K562 (cell line): ENCODE measurements around the gene CYTH1. TPM values are rescaled to one million over a fixed set of nuclear protein-coding genes. Genes with fewer than 3 reads are reported as not detected.

Experiments used
- BCOR ChIP-seq: fragments of 450-650 bp; IDR thresholded peaks from 2 replicates; pipeline ENCODE4 v1.6.1; 2016
- BRCA1 ChIP-seq, 2 experiments: fragments of 450-650 bp in 1 of 2; sonication (generic) in 1 of 2; formaldehyde crosslinking in 1 of 2; IDR thresholded peaks; 2 replicates each; pipeline versions ENCODE4 v1.5.0 to v1.6.1; 2017 to 2020; ENCODE audit warnings: mild to moderate bottlenecking in 1 of 2, missing genetic modification reagents in 1 of 2
- CBX3 ChIP-seq, 2 experiments: IDR thresholded peaks; 1 replicate in 1 of 2; 2 replicates in 1 of 2; pipeline ENCODE4 v1.6.1; 2012; ENCODE audit warnings: inconsistent platforms in 2 of 2, low read length in 2 of 2, borderline replicate concordance in 1 of 2, control low read depth in 1 of 2
- GTF2A2 ChIP-seq: IDR thresholded peaks from 2 replicates; pipeline ENCODE4 v1.6.1; 2016; ENCODE audit warnings: mild to moderate bottlenecking, missing genetic modification characterization, missing compliant biosample characterization
- HDAC8 ChIP-seq: fragments of 450-650 bp; IDR thresholded peaks from 2 replicates; pipeline ENCODE4 v1.6.1; 2016; ENCODE audit warnings: mild to moderate bottlenecking, missing genetic modification characterization, moderate library complexity, missing compliant biosample characterization
- KDM1A ChIP-seq, 2 experiments: fragments of 450-650 bp; IDR thresholded peaks; 2 replicates each; pipeline ENCODE4 v1.6.1; 2016; ENCODE audit warnings: mild to moderate bottlenecking in 2 of 2
- MTA2 ChIP-seq: fragments of 450-650 bp; IDR thresholded peaks from 2 replicates; pipeline ENCODE4 v1.6.1; 2016; ENCODE audit warnings: low read depth
- NCOR1 ChIP-seq: fragments of 450-650 bp; IDR thresholded peaks from 2 replicates; pipeline ENCODE4 v1.6.1; 2016; ENCODE audit warnings: mild to moderate bottlenecking, moderate library complexity
- RAD21 ChIP-seq, 2 experiments: fragments of 250-450 bp in 1 of 2; fragments of 450-650 bp in 1 of 2; sonication (Bioruptor Pico) in 1 of 2; formaldehyde crosslinking in 1 of 2; IDR thresholded peaks in 1 of 2; conservative IDR thresholded peaks in 1 of 2; 2 replicates each; pipeline versions ENCODE4 v1.4.0 to v1.8.0; 2020 to 2022; ENCODE audit warnings: mild to moderate bottlenecking in 2 of 2, moderate library complexity in 1 of 2
- RBFOX2 ChIP-seq: fragments of 200-400 bp; formaldehyde crosslinking; IDR thresholded peaks from 2 replicates; pipeline ENCODE4 v1.6.1; 2017; ENCODE audit warnings: low read depth, mild to moderate bottlenecking, low read length, moderate library complexity
- SMC3 ChIP-seq: conservative IDR thresholded peaks from 2 replicates; pipeline ENCODE4 v1.6.1; 2011; ENCODE audit warnings: low read depth, low read length, improper control_type of control experiment; ENCODE audit not compliant: insufficient read depth
- SRSF1 ChIP-seq: fragments of 200-400 bp; formaldehyde crosslinking; IDR thresholded peaks from 2 replicates; pipeline ENCODE4 v1.6.1; 2017; ENCODE audit warnings: mild to moderate bottlenecking, low read depth, low read length, moderate library complexity
- THRAP3 ChIP-seq: fragments of 450-650 bp; IDR thresholded peaks from 2 replicates; pipeline ENCODE4 v1.6.1; 2016; ENCODE audit warnings: mild to moderate bottlenecking, inconsistent platforms, borderline replicate concordance
- ZNF263 ChIP-seq: sonication (generic); formaldehyde crosslinking; IDR thresholded peaks from 2 replicates; pipeline ENCODE4 v1.8.0; 2022; ENCODE audit warnings: mild to moderate bottlenecking, missing genetic modification reagents, borderline replicate concordance
- polyA plus RNA-seq, 8 experiments: library from polyadenylated mRNA; depleted of rRNA in 4 of 8; stranded (reverse) in 5 of 8; unstranded in 3 of 8; fragments of >200 nt; fragmentation: Nextera tagmentation in 2 of 8; fragmentation: Illumina TruSeq in 1 of 8; extraction: Ambion mirVana in 2 of 8; extraction: Trizol in 1 of 8; gene quantifications; 2 replicates each; pipeline versions ENCODE4 v1.2.1 to v1.2.3, GENCODE V29; 2011 to 2014; ENCODE audit warnings: inconsistent platforms in 1 of 8, missing spikeins in 1 of 8
- total RNA-seq, 7 experiments: library from RNA; depleted of rRNA in 6 of 7; stranded (reverse); fragments of >200 nt in 6 of 7; fragmentation: Illumina TruSeq in 2 of 7; extraction: Trizol in 2 of 7; gene quantifications; 2 replicates each; pipeline versions ENCODE4 v1.2.1 to v1.2.3, GENCODE V29; 2011 to 2021; ENCODE audit warnings: low replicate concordance in 1 of 7
- TF ChIP-seq, protein P1 (sequence below), 3 experiments: IDR thresholded peaks in 2 of 3; conservative IDR thresholded peaks in 1 of 3; 2 replicates each; pipeline ENCODE4 v1.5.1; 2011 to 2012; ENCODE audit warnings: low read length in 3 of 3, mild to moderate bottlenecking in 3 of 3, control low read depth in 2 of 3, improper control_type of control experiment in 1 of 3, inconsistent platforms in 1 of 3, low read depth in 1 of 3, mixed read lengths in 1 of 3, moderate library complexity in 1 of 3; ENCODE audit not compliant: insufficient read depth in 2 of 3
- TF ChIP-seq, protein P2 (sequence below): fragments of 250-450 bp; sonication (Bioruptor Pico); IDR thresholded peaks from 2 replicates; pipeline ENCODE4 v1.5.0; 2021; ENCODE audit warnings: mild to moderate bottlenecking, borderline replicate concordance
- TF ChIP-seq, protein P3 (sequence below): IDR thresholded peaks from 2 replicates; pipeline ENCODE4 v1.6.1; 2016; ENCODE audit warnings: missing genetic modification characterization, missing compliant biosample characterization
- TF ChIP-seq, protein P4 (sequence below): IDR thresholded peaks from 3 replicates; pipeline ENCODE4 v1.6.1; 2011; ENCODE audit warnings: borderline replicate concordance, mild to moderate bottlenecking, moderate library complexity; ENCODE audit not compliant: insufficient read length; ENCODE audit errors: extremely low read depth

The CYTH1 gene
- total and polyA plus RNA-seq, 9 of the 15 experiments (the other 6 are each of a cell fraction or from before 2014, with no cell fraction given) = 0.52 to 27.7 (median 16.8) TPM

DNA sequence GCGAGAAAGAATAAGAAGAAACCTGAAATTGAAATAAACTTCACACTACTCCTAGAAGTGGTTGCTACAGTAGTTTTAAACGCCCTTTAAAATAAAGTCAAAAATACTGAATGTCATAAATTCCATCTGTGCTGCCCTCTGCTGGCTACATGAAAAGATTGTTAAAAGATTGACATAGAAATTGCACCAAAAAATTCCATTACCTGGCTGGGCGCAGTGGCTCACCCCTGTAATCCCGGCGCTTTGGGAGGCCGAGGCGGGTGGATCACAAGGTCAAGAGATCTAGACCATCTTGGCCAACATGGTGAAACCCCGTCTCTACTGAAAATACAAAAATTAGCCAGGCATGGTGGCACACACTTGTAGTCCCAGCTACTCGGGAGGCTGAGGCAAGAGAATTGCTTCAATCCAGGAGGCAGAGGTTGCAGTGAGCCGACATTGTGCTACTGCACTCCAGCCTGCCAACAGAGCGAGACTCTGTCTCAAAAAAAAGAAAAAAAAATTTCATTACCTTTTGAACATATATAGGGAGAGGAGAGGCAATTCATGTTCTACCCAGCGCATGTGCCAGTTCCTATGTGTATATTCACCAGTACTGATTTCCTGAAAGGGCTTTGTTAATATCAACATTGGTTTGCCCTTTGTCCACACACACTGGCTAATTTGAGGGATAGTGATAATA, 36.5 kb downstream of the CYTH1 start (continued):
- TF ChIP-seq THRAP3 = no peak
- no peak for TF ChIP-seq CBX3 (IDR thresholded peaks at IDR 0.05; ENCODE audit: borderline replicate concordance in 1 of 2, low read length in 2 of 2)
- TF ChIP-seq BRCA1 (IDR thresholded peaks at IDR 0.05) = no peak
- no peak for TF ChIP-seq BRCA1 (CRISPR knock-in tag; IDR thresholded peaks at IDR 0.05)
- TF ChIP-seq SMC3 = 0 out of 2 replicates have a peak, but pooled peaks have one; percentile 32
- TF ChIP-seq, protein P1, sequence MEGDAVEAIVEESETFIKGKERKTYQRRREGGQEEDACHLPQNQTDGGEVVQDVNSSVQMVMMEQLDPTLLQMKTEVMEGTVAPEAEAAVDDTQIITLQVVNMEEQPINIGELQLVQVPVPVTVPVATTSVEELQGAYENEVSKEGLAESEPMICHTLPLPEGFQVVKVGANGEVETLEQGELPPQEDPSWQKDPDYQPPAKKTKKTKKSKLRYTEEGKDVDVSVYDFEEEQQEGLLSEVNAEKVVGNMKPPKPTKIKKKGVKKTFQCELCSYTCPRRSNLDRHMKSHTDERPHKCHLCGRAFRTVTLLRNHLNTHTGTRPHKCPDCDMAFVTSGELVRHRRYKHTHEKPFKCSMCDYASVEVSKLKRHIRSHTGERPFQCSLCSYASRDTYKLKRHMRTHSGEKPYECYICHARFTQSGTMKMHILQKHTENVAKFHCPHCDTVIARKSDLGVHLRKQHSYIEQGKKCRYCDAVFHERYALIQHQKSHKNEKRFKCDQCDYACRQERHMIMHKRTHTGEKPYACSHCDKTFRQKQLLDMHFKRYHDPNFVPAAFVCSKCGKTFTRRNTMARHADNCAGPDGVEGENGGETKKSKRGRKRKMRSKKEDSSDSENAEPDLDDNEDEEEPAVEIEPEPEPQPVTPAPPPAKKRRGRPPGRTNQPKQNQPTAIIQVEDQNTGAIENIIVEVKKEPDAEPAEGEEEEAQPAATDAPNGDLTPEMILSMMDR (IDR thresholded peaks at IDR 0.05 in 2 of 3, conservative IDR thresholded peaks at IDR 0.05 in 1 of 3; ENCODE audit: insufficient read depth in 2 of 3, low read depth in 1 of 3, low read length in 3 of 3) = peak; percentile 50 to 69 (median 57); a peak in 5 of 6 replicates
- no peak for TF ChIP-seq KDM1A (IDR thresholded peaks at IDR 0.05)
- TF ChIP-seq NCOR1 = no peak
- TF ChIP-seq, protein P2, sequence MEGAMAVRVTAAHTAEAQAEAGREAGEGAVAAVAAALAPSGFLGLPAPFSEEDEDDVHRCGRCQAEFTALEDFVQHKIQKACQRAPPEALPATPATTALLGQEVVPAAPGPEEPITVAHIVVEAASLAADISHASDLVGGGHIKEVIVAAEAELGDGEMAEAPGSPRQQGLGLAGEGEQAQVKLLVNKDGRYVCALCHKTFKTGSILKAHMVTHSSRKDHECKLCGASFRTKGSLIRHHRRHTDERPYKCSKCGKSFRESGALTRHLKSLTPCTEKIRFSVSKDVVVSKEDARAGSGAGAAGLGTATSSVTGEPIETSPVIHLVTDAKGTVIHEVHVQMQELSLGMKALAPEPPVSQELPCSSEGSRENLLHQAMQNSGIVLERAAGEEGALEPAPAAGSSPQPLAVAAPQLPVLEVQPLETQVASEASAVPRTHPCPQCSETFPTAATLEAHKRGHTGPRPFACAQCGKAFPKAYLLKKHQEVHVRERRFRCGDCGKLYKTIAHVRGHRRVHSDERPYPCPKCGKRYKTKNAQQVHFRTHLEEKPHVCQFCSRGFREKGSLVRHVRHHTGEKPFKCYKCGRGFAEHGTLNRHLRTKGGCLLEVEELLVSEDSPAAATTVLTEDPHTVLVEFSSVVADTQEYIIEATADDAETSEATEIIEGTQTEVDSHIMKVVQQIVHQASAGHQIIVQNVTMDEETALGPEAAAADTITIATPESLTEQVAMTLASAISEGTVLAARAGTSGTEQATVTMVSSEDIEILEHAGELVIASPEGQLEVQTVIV (CRISPR knock-in tag) = no peak
- TF ChIP-seq RAD21 (CRISPR knock-in tag; conservative IDR thresholded peaks at IDR 0.05 in 1 of 2, IDR thresholded peaks at IDR 0.05 in 1 of 2) = peak; percentile 29 to 66; a peak in 3 of 4 replicates
- TF ChIP-seq BCOR = no peak
- TF ChIP-seq, protein P3, sequence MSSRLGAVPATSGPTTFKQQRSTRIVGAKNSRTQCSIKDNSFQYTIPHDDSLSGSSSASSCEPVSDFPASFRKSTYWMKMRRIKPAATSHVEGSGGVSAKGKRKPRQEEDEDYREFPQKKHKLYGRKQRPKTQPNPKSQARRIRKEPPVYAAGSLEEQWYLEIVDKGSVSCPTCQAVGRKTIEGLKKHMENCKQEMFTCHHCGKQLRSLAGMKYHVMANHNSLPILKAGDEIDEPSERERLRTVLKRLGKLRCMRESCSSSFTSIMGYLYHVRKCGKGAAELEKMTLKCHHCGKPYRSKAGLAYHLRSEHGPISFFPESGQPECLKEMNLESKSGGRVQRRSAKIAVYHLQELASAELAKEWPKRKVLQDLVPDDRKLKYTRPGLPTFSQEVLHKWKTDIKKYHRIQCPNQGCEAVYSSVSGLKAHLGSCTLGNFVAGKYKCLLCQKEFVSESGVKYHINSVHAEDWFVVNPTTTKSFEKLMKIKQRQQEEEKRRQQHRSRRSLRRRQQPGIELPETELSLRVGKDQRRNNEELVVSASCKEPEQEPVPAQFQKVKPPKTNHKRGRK (tag) = no peak
- no peak for TF ChIP-seq MTA2
- TF ChIP-seq ZNF263 (CRISPR knock-in tag) = no peak
- no peak for TF ChIP-seq HDAC8
- no peak for TF ChIP-seq GTF2A2 (tag)
- no peak for TF ChIP-seq RBFOX2
- TF ChIP-seq, protein P4, sequence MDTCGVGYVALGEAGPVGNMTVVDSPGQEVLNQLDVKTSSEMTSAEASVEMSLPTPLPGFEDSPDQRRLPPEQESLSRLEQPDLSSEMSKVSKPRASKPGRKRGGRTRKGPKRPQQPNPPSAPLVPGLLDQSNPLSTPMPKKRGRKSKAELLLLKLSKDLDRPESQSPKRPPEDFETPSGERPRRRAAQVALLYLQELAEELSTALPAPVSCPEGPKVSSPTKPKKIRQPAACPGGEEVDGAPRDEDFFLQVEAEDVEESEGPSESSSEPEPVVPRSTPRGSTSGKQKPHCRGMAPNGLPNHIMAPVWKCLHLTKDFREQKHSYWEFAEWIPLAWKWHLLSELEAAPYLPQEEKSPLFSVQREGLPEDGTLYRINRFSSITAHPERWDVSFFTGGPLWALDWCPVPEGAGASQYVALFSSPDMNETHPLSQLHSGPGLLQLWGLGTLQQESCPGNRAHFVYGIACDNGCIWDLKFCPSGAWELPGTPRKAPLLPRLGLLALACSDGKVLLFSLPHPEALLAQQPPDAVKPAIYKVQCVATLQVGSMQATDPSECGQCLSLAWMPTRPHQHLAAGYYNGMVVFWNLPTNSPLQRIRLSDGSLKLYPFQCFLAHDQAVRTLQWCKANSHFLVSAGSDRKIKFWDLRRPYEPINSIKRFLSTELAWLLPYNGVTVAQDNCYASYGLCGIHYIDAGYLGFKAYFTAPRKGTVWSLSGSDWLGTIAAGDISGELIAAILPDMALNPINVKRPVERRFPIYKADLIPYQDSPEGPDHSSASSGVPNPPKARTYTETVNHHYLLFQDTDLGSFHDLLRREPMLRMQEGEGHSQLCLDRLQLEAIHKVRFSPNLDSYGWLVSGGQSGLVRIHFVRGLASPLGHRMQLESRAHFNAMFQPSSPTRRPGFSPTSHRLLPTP = no peak
- TF ChIP-seq SRSF1 = no peak
